ENCODE measurements around the gene LBHD2.

Gene LBHD2

DNA sequence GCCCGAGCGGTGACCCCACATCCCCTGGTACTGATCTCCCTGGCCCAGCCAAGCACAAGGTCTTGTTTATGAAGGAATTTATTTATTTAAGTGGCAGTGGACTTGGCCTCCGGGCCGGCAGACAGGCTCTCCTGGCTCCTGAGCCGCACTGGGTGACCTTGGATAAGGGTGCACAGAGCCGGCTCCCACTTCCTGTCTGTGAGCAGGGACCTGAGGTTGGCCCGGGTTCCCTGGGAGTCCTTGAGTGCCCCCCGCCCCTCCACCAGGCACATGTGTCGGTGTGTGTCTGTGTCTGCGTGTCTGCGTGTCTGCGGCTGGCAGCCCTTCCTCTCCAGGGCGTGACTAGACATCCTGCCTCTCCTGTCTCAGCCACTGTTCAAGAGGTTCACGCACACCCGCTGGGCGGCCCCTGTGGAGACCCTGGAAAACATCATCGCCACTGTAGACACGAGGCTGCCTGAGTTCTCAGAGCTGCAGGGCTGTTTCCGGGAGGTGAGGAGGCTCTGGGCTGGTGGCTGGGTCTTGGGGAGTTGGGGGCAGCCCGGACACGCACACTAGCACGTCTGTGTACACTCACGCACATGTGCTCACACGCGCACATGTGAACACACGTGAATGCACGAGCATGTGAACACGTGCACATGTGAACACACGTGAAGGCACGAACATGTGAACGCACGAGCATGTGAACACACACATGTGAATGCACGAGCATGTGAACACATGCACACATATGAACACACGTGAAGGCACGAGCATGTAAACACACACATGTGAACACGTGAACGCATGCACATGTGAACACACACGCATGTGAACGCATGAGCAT is 48.6 kb downstream of the LBHD2 start:
- no peak for DNase-seq
- no peak for ATAC-seq

DNA sequence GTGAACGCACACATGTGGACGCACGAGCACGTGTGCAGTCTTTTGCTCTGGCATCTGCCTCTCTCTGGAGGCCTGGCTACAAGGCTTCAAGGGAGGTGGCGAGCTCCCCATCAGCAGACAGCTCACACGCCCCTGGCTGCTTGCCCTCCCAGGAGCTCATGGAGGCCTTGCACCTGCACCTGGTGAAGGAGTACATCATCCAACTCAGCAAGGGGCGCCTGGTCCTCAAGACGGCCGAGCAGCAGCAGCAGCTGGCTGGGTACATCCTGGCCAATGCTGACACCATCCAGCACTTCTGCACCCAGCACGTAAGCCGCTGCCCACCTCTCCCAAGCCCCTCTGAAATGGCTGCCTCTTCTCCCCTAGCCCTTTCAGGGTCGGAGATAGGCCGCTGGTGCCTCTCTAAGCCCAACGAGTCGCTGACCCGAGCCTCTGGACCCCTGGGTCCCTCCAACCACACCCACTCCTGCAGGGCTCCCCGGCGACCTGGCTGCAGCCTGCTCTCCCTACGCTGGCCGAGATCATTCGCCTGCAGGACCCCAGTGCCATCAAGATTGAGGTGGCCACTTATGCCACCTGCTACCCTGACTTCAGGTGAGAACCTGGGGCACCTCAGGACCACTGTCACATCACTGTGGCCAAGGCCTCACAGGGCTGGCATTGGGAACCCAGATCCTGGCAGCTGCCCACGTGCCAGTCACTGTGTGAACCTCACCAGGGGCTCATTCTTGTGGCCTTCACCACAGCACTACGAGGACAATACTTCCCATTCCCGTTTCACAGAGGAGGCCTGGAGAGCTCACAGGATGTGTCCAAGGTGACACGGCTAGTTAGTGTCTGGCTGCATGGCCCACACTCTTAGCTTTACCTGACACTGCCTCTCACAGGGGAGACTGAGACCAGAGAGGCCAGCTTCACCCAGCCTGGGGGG is 49.5 kb downstream of the LBHD2 start:
- DNase-seq (no peak), ATAC-seq (no peak)

- ATAC-seq (no peak), DNase-seq (no peak)
Measured at GRCh38 chr14:103134405-103134804, 50.4 kb downstream of the LBHD2 start.

DNA sequence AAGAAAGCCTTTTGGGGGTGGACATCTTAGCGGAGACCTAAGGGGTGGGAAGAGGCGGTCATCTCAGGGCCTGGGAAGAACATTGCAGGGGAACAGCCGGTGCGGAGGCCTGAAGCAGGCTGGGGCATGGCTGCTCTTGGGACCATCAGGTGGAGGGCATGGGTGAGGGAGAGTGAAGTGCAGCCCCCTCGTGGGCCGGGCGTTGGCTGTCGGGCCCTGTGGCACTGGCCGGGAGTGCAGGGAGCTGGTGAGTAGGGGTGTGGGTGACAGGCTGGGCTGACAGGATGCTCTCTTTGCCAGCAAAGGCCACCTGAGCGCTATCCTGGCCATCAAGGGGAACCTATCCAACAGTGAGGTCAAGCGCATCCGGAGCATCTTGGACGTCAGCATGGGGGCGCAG is 50.9 kb downstream of the LBHD2 start:
- DNase-seq (no peak), ATAC-seq (no peak)

DNA sequence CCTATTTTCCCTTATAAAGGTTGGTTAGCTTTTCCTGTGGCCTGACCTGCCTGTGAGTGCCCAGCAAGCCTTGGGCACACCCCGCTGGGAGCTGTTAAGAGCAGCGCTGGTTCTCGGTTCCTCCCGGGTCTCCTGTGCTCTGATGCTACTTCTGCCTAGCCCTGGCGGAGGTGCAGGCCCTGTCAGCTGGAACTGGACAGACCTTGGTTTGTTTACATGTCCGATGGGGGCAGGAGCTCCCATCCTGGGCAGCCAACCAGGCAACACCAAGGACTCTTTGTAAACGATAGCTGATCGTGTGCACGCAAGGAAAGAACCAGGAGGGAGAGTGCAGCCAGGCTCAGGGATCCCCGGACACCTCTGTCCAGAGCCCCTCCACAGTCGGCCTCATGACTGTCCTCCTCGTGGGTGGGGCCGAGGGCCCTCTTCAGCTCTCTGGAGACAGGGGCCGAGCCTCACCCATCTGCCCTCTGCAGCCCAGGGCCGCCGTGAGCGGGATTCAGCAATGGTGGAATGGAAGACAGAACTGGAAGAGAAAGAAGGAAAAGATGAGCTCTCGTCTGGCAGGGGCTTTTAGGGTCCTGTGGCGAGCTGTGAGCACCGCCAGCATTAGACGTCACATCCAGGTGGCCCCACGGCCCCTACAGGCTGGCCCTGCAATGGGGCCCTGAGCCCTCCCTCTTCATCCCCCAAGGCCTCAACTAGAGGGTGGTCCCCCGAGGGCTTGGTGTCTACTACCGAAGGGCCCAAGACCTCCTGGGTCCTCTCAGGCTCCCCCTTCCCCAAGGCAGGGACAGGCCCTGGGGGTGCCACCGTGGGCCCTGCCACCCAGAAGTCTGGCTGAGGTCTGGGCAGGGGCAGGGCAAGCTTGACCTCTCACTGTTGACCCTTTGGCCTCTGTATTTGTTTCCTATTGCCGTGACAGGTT is 51.6 kb downstream of the LBHD2 start:
- ATAC-seq (no peak), DNase-seq (no peak)

GRCh38 chr14:103136388-103137271 is 52.6 kb downstream of the LBHD2 start:
- ATAC-seq (no peak), DNase-seq (no peak)

DNA sequence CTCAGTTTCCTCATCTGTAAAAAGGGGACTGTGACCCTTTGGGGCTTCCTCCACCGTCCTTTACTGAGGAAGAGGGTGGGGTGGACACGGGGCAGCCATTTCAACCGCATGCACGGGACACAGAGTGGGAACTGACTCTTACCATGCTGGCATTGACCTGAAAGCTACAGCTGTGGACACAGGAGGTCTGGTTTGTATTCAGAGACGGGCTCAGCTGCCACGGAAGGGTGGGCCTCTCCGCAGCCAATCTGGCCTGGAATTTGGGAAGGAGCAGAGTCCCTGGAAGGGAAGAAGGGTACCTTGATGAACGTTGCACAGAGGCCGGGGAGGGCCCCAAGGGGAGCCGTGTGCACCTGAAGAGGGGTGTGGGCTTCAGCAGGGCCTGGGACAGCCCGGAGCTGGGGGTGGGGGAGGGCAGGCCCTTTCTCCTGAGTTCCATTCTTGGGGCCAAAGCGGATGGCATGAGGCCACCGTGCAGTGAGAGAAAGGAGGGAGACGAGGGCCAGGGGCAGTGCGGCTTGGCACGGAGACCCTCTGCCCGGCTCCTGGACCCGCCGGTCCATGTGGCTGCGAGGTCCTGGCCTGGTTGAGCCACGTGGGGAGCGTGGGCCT is 53.8 kb downstream of the LBHD2 start:
- ATAC-seq (no peak), DNase-seq (no peak)

- DNase-seq (no peak), ATAC-seq (no peak)
Measured at GRCh38 chr14:103138301-103139131, 54.5 kb downstream of the LBHD2 start.

- DNase-seq (no peak), ATAC-seq (no peak)
Measured at GRCh38 chr14:103139132-103140025, 55.4 kb downstream of the LBHD2 start.
